HEK293T (cell line): Measurements from ENCODE around the gene CANX.

Source experiments
- FOXA1 ChIP-seq: fragments of 450-650 bp; IDR thresholded peaks from 2 replicates; pipeline ENCODE4 v1.6.1; 2016; ENCODE audit warnings: mild to moderate bottlenecking
- FOXM1 ChIP-seq: fragments of 450-650 bp; IDR thresholded peaks from 2 replicates; pipeline ENCODE4 v1.6.1; 2017; ENCODE audit warnings: mild to moderate bottlenecking, borderline replicate concordance
- HDGF ChIP-seq: fragments of 450-650 bp; IDR thresholded peaks from 2 replicates; pipeline ENCODE4 v1.6.1; 2017; ENCODE audit warnings: antibody characterized with exemption, borderline replicate concordance
- SUZ12 ChIP-seq: fragments of 450-650 bp; IDR thresholded peaks from 2 replicates; pipeline ENCODE4 v1.6.1; 2016; ENCODE audit warnings: mild to moderate bottlenecking
- ZNF384 ChIP-seq: fragments of 450-650 bp; IDR thresholded peaks from 2 replicates; pipeline ENCODE4 v1.6.1; 2016

DNA sequence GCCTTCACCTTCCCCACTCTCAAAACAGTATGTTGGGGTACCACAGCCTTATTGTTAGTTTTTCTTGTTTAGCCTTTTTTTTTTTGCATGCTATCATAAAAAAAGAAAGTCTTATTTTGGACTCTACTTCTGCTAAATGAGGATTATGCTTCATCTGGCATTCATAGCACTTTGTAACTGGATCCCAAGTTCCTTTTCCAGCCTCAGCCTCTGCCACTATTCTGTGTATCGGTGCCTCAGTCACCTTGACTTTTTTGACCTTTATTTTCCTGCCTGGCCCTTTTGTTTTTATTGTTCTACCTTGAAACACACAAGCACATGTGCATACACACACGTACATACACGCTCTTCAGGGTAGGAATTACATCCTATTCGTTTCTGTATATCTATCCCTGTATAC is 25.4 kb downstream of the CANX start:
- TF ChIP-seq SUZ12 (no peak), HDGF (no peak), ZNF384 (no peak), FOXA1 (no peak), FOXM1 (no peak)
